GM21390 (cell line): Measurements from ENCODE around the gene DIO3.
"Not testable (repeated sequence)": the region's sequence is repeated elsewhere in the genome, so short reads cannot be mapped to it uniquely, and the experiment has no call there.

Source experiments
- ATAC-seq: cut with Tn5 transposase; IDR thresholded peaks from one replicate; pipeline ENCODE4 v1.9.1; 2021; ENCODE audit not compliant: unreplicated experiment

The DIO3 gene

GRCh38 chr14:101557811-101558738, 3.2 kb upstream of the DIO3 start:
- no peak for ATAC-seq

GRCh38 chr14:101558739-101559240, 2.5 kb upstream of the DIO3 start:
- ATAC-seq = no peak

DNA sequence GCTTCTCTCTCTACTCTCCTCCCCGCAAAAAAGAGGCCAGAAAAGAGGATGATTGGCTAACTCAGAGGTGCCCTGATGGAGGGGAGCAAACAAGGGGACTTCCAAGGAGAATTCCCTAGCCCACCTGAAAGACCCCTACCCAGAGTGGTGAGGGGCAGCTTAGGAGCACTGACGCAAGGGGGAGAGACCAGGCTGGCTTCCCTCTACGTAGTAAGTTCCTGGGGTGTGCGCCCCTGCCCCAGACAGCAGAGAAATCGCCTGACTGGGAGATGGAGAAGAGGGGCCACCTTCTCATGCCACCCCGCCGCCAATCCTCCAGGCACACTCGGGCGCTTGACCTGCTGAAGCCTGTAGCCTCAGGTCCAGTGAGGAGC, 2.1 kb upstream of the DIO3 start:
- no peak for ATAC-seq

DNA sequence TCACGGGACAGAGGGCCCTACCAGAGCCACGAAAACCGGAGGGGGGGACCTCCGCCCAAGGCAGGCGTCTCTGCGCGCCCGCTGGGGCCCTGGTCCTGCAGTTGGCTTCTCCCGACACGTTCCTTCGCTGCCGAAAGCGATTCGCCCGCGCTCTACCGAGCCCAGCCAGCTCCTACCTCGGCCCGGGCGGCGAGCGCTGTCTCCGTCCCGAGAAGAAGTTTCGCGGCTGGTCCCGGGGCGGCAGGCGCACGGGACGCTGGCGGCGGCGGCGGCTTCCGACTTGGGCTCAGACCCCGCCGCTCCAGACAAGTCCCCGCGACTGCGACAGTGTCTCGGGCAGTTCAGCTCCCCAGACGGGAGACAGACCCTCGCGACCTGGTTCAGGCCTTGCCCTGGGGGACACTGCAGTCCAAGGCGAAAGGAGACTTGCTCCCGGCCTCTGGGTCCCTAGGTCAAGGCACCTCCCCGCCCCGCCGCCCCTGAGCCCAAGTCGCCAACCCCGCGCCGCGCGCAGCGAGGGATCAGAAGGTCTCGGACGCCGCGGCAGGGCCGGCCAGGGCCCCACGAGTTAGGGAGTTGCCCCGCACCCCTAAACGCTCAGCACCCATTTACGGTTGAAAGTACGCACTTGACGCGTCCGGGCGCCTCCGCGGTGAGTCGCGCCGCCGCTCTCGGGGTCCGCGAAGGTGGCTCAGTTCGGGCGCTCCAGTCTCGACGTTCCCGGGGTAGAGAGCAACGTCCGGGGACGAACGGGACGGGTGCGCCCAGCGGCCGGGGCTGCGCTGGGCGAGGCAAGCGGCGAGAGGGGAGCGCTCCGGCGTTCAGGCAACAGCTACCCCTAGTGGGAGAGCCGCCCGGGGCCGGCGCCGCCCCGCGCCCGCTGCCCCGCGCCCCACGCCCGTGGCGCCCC, 1.4 kb upstream of the DIO3 start:
- ATAC-seq = no peak

GRCh38 chr14:101560534-101561113, 671 bp upstream of the DIO3 start:
- no peak for ATAC-seq

GRCh38 chr14:101561897-101562490, 699 bp downstream of the DIO3 start:
- no peak for ATAC-seq

DNA sequence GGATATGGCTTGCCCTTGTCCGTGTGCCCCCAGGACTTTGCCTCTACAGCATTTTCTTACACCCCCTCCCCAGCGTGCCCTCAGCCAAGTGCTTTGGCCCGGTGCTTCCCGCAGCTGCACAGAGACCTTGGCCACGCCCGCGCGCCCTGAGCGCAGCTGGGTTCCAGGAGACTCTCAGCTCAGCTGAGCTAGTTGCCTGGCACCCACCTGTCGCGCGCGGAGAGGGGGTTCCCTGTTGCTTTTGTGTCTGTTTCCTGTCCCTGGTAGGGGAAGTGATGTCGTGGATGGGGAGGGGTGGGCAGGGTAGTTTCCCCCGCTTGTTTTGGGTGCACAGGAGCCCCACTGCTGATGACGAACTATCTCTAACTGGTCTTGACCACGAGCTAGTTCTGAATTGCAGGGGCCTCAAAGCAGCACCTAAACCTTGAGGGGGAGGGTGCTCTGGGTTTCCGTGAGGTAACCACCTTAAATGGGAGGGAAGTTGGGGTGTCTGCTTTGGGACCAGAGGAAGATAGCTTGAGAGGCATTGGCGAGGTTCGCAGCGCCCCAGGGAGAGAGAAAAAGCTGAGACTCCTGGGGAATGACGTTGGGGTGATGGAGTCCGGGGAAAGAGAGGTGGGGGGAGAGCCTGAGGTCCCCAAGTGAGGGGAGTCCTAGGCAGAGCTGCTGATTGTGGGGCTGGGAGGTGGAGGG, 1.5 kb downstream of the DIO3 start:
- ATAC-seq = no peak

DNA sequence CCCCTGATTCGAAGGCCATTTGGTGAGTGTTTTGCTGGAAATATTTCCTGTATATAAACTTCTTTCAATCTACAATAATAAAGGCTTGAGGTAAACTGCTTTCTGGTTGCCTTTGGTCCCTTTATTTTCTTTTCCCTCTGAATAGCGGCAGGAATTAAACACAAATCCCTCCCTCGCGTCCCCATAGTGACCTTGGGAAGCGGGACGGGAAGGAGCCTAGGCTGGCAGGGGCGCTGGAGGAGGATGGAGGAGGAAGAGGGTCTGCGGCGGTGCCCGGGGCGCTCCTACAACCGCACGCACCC, 2.0 kb downstream of the DIO3 start:
- no peak for ATAC-seq

GRCh38 chr14:101563654-101564443, 2.6 kb downstream of the DIO3 start:
- ATAC-seq = no peak

DNA sequence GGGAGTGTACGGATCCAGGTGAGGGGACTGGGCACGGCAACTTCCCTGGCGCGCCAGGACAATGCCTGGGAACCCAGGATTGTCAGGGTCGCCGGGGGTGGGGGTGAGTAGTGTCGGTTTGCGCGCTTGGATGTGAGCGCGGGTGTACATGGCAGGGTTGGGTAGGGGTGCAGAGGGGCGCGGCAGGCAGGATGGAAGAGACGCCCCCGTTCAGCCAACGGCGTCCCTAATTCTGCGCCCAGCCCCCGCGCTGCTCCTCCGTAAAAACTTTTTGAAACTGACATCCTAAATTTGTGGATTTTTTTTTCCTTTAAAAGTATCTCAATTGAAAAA, 3.1 kb downstream of the DIO3 start:
- no peak for ATAC-seq

DNA sequence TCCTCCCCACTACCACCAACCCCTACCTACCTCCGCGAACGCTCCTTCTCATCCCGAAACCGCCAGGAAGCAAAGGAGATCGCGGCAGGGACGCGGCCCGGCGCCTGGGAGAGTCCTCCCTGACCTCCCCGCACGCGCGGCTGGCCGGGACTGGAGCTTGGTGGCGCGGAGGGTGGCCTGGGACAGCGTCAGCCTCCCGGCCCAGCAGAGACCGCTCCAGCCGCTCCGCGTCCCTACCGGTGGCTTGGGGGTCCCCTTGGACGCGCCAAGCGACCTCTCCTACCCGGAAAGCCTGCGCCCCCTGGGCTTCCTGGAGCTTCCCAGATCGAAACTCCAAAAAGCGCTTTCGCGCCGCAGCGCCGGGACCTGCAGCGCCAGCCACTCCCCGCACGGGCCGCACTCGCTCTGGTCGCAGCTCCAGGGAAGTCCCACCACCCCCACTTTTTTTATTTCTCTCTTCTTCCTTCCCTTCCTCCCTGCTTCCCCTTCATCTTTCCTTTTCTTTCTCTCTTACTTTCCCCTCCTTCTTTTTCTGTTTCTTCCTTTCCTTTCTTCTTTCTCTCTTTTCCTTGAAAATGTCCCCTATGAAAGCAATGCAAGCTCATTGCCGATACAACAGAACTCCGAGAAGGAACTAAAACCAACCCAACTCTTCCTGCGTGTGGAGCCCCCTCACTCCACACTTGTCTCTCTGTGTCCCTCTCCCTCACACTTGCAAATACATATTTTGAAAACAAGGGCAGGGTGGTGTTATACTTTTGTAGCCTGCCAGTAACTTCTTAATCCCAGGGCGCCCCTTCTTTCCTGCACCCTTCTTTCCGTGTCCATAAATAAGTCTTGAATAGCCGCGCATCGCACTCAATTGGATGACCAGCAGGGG, 3.8 kb downstream of the DIO3 start:
- no peak for ATAC-seq

- no peak for ATAC-seq
Observed at GRCh38 chr14:101567252-101567651, 6.0 kb downstream of the DIO3 start.

DNA sequence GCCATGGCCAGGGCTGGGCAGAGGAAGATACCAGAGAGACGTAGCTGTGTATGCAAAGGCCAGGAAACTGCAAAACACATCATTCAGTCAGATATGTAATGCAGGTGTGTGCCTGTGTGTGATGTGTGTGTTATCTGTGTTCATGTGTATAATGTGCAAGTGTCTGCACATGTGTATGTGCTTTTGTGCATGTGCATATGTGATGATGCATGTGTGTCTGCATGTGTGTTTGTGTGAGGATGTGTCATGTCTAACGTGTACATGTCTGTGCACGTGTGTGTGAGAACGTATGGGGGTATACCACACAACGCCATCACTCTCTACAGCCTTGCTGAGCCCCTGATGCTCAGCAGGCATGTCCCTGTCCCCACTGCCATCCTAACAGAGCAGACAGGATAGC, 9.7 kb downstream of the DIO3 start:
- no peak for ATAC-seq

DNA sequence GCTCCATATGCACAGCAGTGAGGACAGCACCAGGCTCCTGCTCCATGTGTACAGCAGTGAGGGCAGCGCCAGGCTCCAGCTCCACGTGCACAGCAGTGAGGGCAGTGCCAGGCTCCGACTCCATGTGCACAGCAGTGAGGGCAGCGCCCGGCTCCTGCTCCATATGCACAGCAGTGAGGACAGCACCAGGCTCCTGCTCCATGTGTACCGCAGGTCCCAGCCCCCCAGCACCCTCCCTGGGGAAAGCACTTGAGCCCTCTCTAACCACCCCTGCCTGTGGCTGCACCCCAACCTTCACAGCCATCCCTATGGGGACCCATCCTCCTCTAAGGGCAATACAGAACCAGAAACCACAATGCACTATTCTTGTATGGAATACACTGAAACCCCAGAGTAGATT, 11.2 kb downstream of the DIO3 start:
- not testable (repeated sequence) for ATAC-seq

DNA sequence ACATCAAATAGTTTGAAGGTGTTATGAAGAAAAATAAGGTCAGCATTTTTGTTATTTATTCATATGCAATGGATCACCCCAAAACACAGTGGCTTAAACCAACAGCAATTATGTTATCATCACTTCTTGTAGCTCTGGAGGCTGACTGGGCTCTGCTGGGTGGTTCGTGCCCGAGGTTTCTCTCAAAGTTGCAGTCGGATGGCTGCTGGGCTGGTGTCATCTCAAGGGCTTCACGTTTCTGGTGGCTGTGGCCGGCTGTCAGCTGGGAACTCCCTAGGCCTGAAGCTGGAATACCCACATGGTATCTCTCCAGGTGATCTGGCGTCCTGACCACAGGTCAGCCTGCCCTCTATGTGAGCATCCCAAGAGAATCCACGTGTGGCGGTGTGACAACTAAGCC, 12.0 kb downstream of the DIO3 start:
- no peak for ATAC-seq

GRCh38 chr14:101575581-101575980, 14.3 kb downstream of the DIO3 start:
- ATAC-seq = no peak

GRCh38 chr14:101577221-101577909, 16.1 kb downstream of the DIO3 start:
- no peak for ATAC-seq

GRCh38 chr14:101578489-101578888, 17.2 kb downstream of the DIO3 start:
- no peak for ATAC-seq
